RKO (cell line): Measurements from ENCODE around the gene LEMD1.
A peak's percentile ranks its signal among the peaks of the same experiment; 100 is the strongest.

Experiments
- DNase-seq: peaks from one replicate; pipeline ENCODE4 v3.0.0-alpha.2; 2016; ENCODE audit warnings: low spot score

The LEMD1 gene

DNA sequence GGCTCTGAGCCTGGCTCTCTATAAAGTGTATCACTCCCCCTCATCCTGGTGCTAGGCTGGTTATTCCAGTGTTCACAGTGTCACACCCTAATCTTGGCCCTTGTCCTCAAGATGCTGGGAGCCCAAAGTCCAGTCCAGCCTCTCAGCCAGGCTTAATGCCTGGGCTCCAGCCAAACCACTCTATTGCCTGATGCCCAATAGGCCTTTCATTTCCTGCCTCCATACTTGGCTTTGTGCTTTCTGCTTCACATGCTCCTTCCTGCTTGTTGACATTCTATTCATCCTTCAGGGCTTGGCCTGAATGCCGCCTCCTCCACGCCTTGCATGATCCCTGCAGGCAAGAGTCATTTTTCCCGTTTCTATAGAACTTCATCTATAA, 66.8 kb downstream of the LEMD1 start:
- no peak for DNase-seq

DNA sequence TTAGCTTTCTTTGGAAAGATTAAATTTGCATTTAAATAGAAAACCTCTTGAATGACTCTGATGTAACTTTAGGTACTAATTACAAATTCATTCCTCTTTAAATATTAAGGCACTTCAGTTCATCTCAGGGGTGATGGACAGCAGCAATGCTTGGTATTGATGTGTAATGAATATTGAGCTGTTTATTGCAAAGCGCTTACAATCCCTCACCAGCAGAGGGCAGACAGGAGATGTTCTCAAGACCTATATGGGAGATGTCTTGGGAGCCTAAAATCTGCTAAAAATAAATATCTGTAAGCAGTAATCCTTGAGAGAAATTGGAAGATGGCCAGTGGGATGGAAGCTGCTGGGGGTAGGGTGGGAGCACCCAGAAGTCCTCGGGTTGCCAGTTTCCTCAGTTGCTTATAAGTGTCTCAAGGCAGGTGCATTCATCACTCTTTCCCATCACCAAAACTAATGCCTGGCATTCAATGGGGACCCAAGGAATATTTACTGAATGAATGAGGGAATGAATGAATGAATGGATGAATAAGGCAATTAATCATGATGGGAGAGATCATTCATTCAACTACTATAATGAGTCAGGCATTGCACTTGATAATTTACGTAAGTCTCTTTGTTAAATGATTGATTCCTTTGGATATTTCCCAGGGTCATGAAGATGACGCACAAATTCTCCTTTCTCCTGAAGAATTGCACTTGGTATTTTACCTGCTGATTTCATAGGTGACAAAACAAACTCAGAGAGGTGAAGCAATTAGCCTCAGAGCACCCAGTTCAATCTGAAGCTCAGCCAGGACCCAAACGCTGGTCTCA, 67.4 kb downstream of the LEMD1 start:
- DNase-seq: peak; percentile 67

DNA sequence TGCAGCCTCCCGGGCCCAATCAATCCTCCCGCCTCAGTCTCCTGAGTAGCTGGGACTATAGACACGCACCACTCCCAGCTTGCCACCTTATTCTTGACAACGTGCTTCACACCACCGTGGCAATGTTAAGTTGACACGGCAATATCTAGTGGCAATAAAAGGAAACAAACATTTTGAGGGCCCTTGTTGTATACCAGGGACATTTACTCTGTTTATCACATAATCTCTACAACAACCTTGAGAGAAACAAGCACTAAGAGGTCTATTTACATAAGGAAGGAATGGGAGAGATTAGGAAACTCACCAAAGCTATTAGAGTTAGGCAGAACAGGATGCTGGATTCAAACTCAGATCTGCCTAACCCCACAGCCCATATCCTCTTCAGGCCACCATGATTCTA, 68.2 kb downstream of the LEMD1 start:
- DNase-seq: no peak

DNA sequence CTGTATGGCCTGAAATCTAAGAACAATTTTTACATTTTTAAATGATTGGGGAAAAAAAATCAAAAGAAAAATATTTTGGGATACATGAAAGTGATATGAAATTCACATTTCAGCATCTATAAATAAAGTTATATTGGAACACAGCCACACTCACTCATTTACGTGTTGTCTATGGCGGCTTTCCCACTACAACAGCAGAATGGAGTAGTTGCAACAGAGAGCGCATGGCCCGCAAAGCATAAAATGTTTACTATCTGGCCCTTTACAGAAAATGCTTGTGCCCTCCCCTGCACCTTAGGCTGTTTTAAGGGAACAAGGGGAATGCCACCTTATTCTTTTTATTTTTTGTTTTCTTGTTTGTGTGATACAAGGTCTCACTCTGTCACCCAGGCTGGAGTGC, 68.7 kb downstream of the LEMD1 start:
- DNase-seq: no peak

DNA sequence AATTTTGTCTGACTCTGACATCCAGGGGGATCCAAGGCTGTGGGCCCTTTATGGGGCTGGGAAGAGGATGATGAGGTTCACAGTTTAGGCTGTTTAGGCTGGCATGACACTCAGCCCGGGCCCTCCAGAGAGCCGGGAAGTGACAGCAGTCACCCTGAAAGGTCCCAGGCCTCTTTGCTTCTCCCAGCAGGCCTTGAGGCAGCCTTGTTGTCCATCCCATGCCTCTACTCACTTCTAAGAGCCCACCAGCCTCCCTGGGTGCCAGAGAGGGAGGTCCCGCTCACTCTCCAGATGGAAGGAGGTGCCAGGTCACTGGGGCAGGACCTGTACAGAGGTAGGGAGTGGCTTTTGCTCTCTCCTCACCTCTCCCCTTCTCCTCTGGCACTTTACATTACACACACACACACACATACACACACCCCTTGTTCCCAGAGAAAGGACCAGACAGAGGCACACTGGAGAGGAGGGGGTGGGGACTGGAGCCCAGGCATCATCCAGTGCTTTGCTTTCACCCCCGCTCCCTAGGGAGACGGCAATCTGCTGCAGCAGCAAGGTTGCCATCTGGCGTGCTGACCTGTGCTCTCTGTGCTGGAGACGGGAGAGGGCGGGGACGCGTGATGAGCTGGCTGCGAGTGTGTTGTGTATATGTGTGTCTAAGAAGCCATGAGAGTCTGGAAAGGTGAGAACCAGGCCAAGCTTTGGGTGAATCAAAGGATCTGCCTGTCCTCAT, 69.7 kb downstream of the LEMD1 start:
- DNase-seq: no peak

DNA sequence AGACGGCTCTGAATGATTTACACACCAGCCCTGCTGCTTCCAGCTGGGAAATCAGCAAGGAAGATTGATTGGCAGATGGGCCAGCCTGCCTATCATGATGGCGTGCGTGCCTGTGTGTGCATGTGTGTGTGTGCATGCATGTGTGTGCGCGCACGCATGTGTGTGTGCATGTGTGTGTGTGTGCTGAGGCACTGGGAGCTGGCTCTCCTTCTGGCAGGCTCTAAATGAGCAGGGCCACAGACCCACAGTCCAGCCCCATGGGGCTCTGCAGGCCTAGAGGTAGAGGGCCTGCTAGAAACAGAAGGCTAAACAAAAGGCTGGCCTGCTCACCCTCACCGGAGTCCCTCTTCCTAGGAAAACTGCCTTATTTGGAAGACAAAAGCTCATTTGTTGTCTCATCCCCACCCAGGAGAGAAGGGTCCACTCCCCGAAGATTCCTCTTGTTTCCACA, 71.1 kb downstream of the LEMD1 start:
- DNase-seq: no peak

DNA sequence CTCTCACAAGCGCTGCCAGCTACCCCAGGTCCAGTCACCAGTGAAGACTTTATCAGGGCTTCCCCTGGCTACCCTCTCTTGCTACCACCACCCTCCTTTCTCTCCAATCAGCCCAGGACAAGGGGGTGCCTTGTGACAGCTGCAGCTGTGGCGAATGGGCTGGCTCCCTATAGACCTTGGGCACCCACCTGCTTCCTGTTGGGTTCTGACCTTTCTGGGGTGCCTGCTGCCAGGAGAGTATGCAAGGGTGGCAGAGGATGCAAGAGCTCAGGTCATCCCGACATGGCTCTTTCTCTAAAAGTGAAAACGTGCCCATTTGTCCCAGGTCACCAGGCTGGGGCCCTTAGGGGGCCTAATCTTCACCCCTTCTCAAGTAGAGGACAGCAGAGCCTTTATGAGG, 71.7 kb downstream of the LEMD1 start:
- DNase-seq: no peak

DNA sequence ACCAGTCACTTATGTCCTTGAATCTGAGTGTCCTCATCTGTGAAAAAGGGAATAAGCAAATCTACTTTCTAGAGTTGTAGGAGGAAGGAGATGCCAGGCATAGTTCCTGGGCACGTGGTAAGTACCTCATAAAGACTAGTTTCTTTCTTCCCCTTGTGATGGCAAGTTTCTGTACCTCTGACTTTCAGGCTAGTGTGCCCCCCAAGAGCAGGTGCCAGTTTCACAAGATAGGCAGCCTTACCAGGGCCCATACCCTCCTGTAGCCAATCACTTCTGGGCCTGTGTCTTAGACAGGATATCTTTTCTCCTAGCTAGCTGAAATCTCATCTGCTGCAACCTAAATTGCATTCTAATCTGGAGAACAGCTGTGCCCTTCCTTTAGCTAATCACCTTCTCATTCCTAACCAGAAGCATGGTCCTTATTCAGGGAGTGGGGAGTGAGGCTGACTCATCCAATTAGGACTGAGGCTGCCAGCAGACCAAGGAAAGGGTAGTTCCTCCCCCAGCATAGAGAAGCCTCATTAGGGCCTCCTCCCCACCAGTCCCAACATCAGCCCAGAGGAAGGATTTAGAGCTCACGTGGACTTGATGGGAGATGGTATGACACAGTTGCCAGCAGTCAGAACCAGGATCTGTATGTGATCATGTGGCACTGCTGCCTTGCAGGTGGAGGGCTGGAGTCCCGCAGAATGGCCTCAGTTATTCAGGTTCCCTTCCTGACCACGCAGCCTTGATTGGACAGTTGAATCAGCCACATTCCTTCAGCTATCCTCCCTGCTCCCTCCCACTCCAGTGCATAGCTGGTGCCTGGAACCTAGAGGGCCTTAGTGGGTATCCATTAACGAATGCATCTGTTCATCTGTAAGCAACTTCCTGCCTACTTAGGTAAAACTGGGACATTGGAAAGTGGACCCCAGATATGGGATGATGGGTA, 73.0 kb downstream of the LEMD1 start:
- DNase-seq: no peak

DNA sequence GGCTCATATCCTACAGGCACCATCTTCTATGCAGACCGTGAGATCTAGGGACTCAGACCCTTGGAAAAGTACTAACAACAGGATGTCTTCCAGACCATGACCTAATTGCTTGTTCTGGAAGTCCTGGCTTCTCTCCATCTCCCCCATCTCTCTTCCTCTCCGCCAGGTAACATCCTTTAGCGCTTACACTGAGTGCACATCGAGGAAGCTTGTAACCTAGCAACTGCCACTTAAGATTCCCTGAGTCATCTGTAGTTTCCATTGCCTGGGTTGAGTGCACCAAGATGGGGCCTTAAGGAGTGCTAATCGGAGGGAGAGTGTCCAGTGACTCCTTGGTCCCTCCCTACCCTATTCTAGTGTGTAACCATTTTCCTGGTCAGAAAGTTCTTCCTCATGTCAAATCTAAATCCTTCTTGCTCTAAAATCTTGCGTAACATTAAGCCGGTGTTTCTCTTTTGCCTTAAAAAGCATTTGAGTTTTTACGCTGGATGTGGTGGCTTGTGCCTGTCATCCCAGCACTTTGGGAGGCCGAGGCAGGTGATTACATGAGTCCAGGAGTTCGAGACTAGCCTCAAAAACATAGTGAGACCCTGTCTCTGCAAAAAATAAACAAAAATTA, 74.8 kb downstream of the LEMD1 start:
- DNase-seq: peak; percentile 29

DNA sequence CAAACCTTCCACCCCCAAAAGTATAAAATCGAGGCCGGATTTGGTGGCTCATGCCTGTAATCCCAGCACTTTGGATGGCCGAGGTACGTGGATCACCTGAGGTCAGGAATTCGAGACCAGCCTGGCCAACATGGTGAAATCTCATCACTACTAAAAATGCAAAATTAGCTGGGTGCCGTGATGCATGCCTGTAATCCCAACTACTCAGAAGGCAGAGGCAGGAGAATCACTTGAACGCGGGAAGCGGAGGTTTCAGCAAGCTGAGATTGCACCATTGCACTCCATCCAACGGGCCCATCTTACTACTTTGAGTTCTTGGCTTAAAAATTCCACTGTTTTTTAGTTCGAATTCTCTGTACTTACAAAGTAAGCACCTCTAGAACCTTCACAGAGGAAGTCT, 76.1 kb downstream of the LEMD1 start:
- no peak for DNase-seq

DNA sequence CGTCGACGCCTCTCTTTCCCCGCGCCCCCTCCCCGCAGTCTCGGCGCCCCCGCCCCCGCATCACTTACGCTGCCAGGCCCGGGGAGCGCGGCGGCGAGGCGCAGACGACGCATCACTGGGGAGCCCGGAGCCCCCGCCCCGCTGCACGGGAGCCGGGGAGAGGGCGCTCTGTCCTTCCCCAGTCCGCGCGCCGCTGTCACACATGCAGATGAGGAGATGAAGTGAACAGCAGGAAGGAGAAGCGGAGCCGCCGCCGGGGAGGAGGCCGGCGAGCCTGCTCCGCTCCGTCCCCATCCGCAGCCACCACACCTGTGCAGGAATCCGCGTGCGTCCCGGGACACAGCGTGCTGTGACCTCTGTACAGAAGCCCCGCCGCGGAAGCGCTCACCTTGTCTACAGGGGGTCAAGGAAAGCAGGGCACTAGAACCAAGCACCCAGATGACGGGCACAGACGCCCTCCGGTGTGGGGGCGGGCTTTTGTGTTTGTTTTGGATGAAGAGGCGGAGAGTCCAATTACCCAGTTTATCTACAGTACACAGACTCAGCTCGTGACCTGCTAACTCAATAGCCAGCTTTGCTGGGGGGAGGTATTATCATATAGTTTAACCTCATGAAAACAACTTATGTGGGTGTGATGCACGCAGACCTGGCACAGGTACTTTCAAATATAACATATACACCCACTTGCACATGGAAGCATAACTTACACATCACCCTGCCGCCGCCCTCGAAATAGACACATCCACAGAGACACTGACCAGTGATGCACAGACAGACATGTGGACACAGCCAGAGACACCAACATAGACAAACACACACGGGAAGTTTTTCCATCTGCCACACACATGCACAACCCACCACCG, 77.6 kb downstream of the LEMD1 start:
- DNase-seq: no peak

DNA sequence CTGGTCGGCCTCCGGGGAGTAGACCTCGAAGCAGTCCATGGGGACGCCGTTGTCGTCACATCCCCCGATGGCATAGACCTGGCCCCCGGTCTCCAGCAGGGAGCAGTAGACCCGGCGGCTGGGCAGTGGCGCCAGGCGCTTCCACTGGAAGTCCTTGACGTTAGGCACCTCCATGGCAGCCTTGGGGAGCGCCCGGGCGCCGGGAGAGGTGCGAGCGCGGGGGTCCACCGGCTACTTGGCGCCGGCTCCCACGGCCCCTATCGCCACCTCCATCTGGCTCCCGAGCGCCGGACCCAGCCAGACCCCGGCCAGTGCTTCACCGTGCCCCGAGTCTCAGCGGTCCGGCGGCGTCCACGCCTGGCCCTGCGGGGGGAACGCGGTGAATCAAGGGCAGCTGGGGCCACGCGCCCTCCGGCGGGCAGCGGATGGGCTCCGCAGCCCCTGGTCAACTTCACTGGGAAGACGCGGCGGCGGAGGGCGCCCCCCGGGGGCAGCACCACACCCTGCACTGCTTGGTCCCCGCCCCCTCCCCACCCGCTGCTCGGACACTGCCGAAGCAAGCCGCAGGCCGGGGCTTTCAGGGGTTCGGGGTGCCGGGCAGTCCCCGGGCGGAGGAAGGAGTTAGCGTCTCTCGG, 78.3 kb downstream of the LEMD1 start:
- no peak for DNase-seq

DNA sequence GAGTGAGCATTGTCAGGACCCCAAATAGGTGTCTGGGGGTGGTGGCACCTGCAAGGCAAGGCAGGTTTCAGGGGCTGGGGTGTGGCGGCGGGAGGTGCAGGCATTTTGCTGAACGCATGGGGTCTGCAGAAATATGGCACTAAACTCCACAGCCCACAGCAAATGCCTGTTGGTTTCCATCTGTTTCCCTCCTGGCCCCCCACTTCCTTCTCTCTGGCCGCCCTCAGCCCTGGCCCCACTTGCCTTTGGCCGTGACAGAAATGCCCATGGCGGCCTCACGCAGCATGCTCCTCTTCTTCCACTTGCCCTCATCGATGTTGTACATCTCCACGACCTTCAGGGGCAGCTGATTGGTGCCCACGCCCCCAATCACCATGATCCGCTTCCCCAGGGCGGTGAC, 78.9 kb downstream of the LEMD1 start:
- DNase-seq: no peak

DNA sequence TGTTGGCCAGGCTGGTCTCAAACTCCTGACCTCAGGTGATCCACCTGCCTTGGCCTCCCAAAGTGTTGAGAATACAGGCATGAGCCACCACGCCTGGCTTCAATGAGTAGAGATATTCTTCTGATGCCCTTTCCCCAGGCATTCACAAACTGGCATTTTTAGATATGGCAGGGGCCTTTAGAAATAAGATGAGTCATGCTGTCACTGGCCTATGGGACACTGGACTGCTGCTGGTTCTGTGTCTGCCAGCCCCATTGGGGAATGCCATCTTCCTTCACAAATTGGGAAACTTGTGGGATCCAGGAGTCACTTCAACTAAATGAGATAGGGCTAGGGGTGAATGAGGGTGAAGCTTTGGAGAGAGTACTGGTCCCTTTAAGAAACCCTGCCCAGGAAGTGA, 81.2 kb downstream of the LEMD1 start:
- DNase-seq: no peak

DNA sequence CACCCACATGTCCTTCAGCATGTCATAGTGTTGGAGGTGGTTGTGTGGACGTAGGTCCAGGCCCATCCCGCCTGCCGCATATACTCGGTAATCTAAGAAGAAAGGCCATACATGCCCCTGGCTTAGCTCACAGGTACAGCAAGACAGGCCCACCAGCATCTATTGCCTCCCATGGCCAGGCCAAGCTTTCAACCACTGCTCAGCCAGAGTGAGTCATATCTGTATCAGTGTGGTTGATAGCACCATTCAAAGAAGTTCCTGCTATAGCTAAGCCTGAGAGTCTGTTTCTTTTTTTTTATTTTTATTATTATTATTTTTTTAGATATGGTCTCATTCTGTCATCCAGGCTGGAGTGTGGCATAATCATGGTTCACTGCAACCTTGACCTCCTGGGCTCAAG, 82.1 kb downstream of the LEMD1 start:
- no peak for DNase-seq

DNA sequence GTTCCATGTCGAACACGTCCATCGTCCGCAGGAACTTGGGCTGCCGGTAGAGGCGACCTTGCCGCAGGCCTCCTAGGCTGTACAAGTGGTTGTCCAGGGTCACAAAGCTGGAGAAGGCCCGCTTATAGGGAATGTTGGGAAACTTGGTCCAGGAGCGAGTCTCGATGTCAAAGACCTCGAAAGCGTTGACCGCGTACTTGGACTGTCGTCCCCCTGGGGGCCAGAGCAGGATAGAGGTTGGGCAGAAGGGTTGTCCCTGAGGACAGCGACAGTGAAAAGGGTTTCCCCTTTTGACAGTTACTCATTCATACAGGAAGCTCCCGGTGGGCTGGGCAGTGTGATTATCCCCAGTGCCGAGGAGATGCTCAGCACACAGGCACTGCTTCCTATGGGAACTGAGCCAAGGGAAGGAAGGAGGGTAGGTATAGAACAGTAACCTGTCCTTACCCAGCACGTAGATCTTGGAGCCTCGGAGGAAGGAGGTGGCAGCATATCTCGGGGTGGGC, 82.6 kb downstream of the LEMD1 start:
- DNase-seq: no peak

DNA sequence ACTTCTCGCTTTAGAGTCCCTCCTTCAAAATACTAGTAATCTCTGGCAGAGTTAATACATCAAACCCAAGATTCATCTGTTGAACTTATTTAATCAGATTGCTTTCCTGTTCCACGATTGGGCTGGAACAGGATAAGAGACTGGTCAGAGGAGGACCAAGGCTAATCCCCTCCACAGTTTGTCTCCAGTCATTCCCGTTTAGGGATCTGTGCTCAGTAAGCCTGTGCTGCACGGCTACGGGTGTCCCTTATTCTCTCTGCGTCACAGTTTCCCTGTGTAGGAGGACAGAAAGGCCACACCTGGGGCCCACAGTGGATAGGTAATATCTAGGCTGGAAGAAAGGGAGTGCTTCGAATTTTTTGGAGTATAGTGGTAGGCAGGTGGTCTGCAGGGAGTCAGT, 83.8 kb downstream of the LEMD1 start:
- DNase-seq: no peak

DNA sequence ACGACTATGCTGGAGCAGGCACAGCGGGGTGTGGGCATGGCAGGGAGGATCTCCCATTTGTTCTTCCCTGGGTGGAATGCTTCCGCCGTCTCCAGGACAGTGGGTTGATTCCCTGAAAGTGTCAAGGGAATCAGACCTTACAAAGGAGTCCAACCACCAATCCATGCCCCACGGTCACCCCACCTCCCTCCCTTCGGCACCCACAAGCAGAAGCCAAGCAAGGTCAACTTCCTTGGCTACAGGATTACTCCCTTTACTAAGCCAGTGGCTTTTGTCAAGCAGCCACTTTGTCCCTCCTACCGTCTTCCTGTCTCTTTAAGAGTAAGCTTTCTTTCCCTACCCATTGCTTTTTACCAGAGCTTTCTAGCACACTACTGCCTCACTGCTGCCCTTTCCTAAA, 84.4 kb downstream of the LEMD1 start:
- DNase-seq: no peak

DNA sequence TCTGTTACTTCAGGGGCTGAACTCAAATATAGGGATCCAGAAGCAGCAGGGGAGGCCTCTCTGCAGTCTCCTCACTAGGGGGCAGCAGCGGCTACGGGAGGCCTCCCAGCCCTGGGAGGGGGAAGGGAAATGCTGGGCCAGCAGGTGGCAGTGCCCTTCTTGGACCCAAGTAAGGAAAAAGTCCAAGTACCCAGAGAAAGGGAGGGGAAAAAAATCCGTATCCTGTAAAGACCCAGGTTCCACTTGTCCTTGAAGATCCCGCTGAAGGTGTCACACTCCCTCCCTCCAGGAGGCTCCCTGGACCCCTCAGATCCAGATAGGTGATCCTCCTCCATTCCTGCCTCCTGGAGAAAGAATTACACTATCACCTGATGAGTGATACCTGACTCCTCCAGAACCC, 86.2 kb downstream of the LEMD1 start:
- DNase-seq: peak; percentile 71

DNA sequence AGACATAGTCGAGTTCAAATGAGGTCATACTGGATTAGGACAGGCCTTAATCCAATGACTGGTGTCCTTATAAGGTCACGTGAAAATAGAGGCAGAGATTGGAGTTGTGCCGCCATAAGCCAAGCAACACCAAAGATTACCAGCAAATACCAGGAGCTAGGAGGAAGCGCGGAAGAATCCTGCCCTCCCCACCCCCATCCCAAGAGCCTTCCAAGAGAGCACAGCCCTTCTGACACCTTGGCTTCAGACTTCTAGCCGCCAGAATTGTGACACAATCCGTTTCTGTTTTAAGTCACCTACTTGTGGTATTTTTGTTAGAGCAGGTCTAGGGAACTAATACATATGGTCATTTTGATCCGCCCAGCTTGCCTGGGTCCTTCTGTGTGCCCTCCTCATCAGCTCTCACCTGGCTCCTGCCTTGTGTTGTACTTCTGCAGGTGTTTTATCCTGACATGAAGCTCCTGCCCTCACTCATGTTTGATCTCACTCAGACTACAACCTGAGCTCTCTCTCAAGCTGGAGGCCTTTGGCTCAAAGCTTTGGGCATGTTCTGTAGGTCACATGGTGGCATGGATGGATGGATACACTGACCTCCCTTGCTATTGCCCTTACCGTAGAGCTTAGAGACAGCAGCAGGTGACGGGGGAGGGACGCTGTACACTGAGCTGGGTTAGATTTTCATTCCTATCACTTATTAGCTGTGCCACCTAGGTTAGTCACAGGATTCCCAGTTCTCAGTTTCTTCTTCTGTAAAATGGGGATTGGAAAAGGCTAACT, 89.7 kb downstream of the LEMD1 start:
- no peak for DNase-seq
